ENCODE data around the gene SBF2. TPM values are rescaled to one million over a fixed set of nuclear protein-coding genes. Genes with fewer than 3 reads are reported as not detected.
A peak's percentile ranks its signal among the peaks of the same experiment; 100 is the strongest.

The SBF2 gene
- total RNA-seq, 3 donors from 2014 or later: 74.8 to 91.9 (median 88.2) TPM

GRCh38 chr11:9771071-9771511 is 522.9 kb downstream of the SBF2 start:
- Histone ChIP-seq H3K27me3 (no peaks in the 10 kb centered on the region), H3K36me3 (no peaks in the 10 kb centered on the region), H3K9me3 (no peaks in the 10 kb centered on the region), H3K4me1 (no peaks in the 10 kb centered on the region), H3K4me3 (no peak overlapping the region), H3K27ac (no peak overlapping the region)
- no peak for DNase-seq (ENCODE audit: low spot score in 2 of 2)
- no peak for TF ChIP-seq POLR2AphosphoS5 (IDR thresholded peaks at IDR 0.05)
- TF ChIP-seq, protein P1, sequence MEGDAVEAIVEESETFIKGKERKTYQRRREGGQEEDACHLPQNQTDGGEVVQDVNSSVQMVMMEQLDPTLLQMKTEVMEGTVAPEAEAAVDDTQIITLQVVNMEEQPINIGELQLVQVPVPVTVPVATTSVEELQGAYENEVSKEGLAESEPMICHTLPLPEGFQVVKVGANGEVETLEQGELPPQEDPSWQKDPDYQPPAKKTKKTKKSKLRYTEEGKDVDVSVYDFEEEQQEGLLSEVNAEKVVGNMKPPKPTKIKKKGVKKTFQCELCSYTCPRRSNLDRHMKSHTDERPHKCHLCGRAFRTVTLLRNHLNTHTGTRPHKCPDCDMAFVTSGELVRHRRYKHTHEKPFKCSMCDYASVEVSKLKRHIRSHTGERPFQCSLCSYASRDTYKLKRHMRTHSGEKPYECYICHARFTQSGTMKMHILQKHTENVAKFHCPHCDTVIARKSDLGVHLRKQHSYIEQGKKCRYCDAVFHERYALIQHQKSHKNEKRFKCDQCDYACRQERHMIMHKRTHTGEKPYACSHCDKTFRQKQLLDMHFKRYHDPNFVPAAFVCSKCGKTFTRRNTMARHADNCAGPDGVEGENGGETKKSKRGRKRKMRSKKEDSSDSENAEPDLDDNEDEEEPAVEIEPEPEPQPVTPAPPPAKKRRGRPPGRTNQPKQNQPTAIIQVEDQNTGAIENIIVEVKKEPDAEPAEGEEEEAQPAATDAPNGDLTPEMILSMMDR (IDR thresholded peaks at IDR 0.05): no peak
- intact Hi-C loops (cut with DNase I; ENCODE audit: low total_unique reads): no loop called here

- Histone ChIP-seq H3K9me3 (no peaks in the 10 kb centered on the region), H3K4me3 (no peak overlapping the region), H3K36me3 (no peaks in the 10 kb centered on the region), H3K4me1 (no peaks in the 10 kb centered on the region), H3K27ac (no peak overlapping the region), H3K27me3 (no peaks in the 10 kb centered on the region)
- TF ChIP-seq, protein P1 (IDR thresholded peaks at IDR 0.05): no peak
- TF ChIP-seq POLR2AphosphoS5 (IDR thresholded peaks at IDR 0.05) (no peak), POLR2A (IDR thresholded peaks at IDR 0.05) (no peak)
- DNase-seq (ENCODE audit: low spot score in 2 of 2): no peak
- intact Hi-C loops (cut with DNase I; ENCODE audit: low total_unique reads): no loop called here
These were observed 524.4 kb downstream of the SBF2 start for GRCh38 chr11:9769621-9770020.

DNA sequence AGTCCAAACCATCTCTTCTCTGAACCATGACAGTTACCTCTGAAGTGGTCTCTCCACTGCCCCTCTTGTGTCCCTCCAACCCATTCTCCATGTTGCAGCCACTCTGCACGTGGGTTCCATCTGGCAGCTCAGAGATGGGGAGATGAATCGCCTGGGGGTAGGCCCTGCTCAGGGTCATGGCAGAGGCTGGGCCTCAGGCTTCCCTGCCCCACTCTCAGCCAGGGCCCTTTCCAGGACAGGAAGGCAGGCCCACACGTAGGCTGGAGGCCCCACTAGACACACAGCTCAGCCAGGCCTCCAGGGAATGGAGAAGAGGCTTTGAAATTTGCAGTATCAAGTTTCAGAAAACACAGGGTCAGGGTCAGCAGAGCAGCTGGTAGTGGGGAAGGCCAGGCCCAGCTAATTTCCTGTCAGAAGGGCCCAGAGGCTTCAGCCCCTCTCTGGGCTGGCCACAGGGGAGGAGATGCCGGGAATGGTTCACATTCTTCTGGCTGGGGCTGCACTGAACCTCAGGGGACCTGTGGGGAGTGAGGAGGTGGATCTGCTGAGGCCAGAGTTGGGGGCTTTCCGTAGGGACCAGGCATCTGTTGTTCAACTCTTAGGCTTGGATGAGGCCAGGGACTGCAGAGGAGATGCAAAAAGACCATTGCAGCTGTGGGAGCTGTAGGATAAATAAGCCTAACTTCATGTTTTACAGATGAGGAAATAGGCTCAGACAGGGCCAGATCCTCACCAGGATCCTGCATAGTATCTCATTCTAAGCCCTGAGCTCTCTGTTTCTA is 528.5 kb downstream of the SBF2 start:
- Histone ChIP-seq H3K27ac (peak overlapping the region; percentile 64 to 87), H3K9me3 (no peaks in the 10 kb centered on the region), H3K27me3 (no peaks in the 10 kb centered on the region), H3K4me1 (peaks cover 0 to under 1% of the 10 kb centered on the region in 2 donors), H3K4me3 (no peak overlapping the region), H3K36me3 (no peaks in the 10 kb centered on the region)
- TF ChIP-seq, protein P1 (IDR thresholded peaks at IDR 0.05): no peak
- TF ChIP-seq POLR2AphosphoS5 (IDR thresholded peaks at IDR 0.05): peak in 2 of 3 donors; percentile 24 to 59
- DNase-seq (ENCODE audit: low spot score in 2 of 2): no peak
- intact Hi-C loops (cut with DNase I; ENCODE audit: low total_unique reads): no loop called here

GRCh38 chr11:9763301-9763700 is 530.7 kb downstream of the SBF2 start:
- TF ChIP-seq, protein P1 (IDR thresholded peaks at IDR 0.05): no peak
- TF ChIP-seq POLR2AphosphoS5 (IDR thresholded peaks at IDR 0.05): no peak
- no peak for TF ChIP-seq POLR2A (IDR thresholded peaks at IDR 0.05)
- DNase-seq (ENCODE audit: low spot score in 2 of 2): no peak
- Histone ChIP-seq H3K9me3 (no peaks in the 10 kb centered on the region), H3K4me3 (no peak overlapping the region), H3K27me3 (no peaks in the 10 kb centered on the region), H3K36me3 (no peaks in the 10 kb centered on the region), H3K27ac (peak overlapping the region in 1 of 2 donors; percentile 21), H3K4me1 (peaks cover 0 to 14% of the 10 kb centered on the region in 2 donors)
- intact Hi-C loops (cut with DNase I; ENCODE audit: low total_unique reads): no loop called here

DNA sequence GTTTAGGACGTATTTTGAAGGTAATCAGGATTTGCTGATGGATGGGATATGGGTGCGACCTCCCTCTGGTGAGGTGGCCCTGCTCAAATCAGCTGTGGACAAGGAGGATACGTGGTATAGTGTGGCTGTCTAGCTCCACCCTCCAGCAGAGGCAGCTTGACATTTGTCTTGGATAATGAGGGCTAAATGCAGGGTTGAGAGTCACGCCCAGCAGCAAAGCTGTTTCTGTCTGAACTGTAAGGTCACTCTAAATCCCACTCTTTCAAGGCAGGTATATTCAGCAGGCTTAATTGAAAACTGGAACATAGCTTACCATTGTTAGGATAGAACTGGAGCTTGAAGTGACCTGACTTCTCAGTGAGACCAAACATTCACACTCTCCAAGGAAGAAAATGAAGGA is 531.5 kb downstream of the SBF2 start:
- DNase-seq (ENCODE audit: low spot score in 2 of 2): no peak
- peak overlapping the region in 1 of 2 donors; percentile 24 for H3K27ac ChIP-seq
- H3K36me3 ChIP-seq: no peaks in the 10 kb centered on the region
- H3K27me3 ChIP-seq: no peaks in the 10 kb centered on the region
- TF ChIP-seq POLR2A (IDR thresholded peaks at IDR 0.05) (no peak), POLR2AphosphoS5 (IDR thresholded peaks at IDR 0.05) (no peak)
- TF ChIP-seq, protein P1 (IDR thresholded peaks at IDR 0.05): no peak
- H3K4me1 ChIP-seq: peaks cover 0 to 14% of the 10 kb centered on the region in 2 donors
- no peaks in the 10 kb centered on the region for H3K9me3 ChIP-seq
- intact Hi-C loops (cut with DNase I; ENCODE audit: low total_unique reads): no loop called here
- no peak overlapping the region for H3K4me3 ChIP-seq
